ENCODE measurements around the gene PPP1R10.

- TF ChIP-seq CTCF (IDR thresholded peaks at IDR 0.05; ENCODE audit: insufficient read depth, low read length, poor library complexity, severe bottlenecking) (no peak), EZH2phosphoT487 (conservative IDR thresholded peaks at IDR 0.05; ENCODE audit: low read length) (no peak)
Observed at GRCh38 chr6:30617565-30618269, 674 bp upstream of the PPP1R10 start, which contains the start of gene MRPS18B.
